MM.1S (cell line): ENCODE data around the gene MCF2L2.

Experiments used
- DNase-seq: peaks from one replicate; pipeline ENCODE4 v3.0.0-alpha.2; 2015
- H2AFZ ChIP-seq: fragments of 300-600 bp; sonication (generic); 2 replicates; pipeline ENCODE4 v1.6.0; 2016; ENCODE audit warnings: antibody characterized with exemption, low read length
- H3F3A ChIP-seq: fragments of 300-600 bp; sonication (generic); 2 replicates; pipeline ENCODE4 v1.6.1; 2016; ENCODE audit warnings: mild to moderate bottlenecking, antibody characterized with exemption, low read length, moderate library complexity, mixed read lengths; ENCODE audit not compliant: insufficient read depth
- H3K27ac ChIP-seq: fragments of 300-600 bp; sonication (generic); 2 replicates; pipeline ENCODE4 v1.5.1; 2016; ENCODE audit warnings: mild to moderate bottlenecking, low read length
- H3K27me3 ChIP-seq: fragments of 300-600 bp; sonication (generic); replicated peaks from 2 replicates; pipeline ENCODE4 v1.6.0; 2016; ENCODE audit warnings: low read length; ENCODE audit not compliant: insufficient read depth
- H3K36me3 ChIP-seq: fragments of 300-600 bp; sonication (generic); replicated peaks from 2 replicates; pipeline ENCODE4 v1.6.1; 2016; ENCODE audit warnings: mild to moderate bottlenecking, low read length, mixed read lengths; ENCODE audit not compliant: insufficient read depth
- H3K4me1 ChIP-seq: fragments of 300-600 bp; sonication (generic); 2 replicates; pipeline ENCODE4 v1.6.1; 2016; ENCODE audit warnings: low read length, mixed read lengths
- H3K4me2 ChIP-seq: fragments of 300-600 bp; sonication (generic); 2 replicates; pipeline ENCODE4 v1.6.0; 2016; ENCODE audit warnings: low read depth, low read length
- H3K4me3 ChIP-seq: fragments of 300-600 bp; sonication (generic); 2 replicates; pipeline ENCODE4 v1.5.1; 2016; ENCODE audit warnings: low read length, mixed read lengths
- H3K79me2 ChIP-seq: fragments of 300-600 bp; sonication (generic); 2 replicates; pipeline ENCODE4 v1.6.1; 2016; ENCODE audit warnings: mixed run types, low read length, mixed read lengths
- H3K9ac ChIP-seq: fragments of 300-600 bp; sonication (generic); 2 replicates; pipeline ENCODE4 v1.6.1; 2016; ENCODE audit warnings: low read length, mixed read lengths
- H3K9me2 ChIP-seq: fragments of 300-600 bp; sonication (generic); replicated peaks from 2 replicates; pipeline ENCODE4 v1.6.1; 2016; ENCODE audit warnings: mild to moderate bottlenecking, low read length, mixed read lengths; ENCODE audit not compliant: insufficient read depth
- H3K9me3 ChIP-seq: fragments of 300-600 bp; sonication (generic); replicated peaks from 2 replicates; pipeline ENCODE4 v1.6.1; 2016; ENCODE audit warnings: mild to moderate bottlenecking, low read length, mixed read lengths; ENCODE audit not compliant: insufficient read depth
- H4K20me1 ChIP-seq: fragments of 300-600 bp; sonication (generic); 2 replicates; pipeline ENCODE4 v1.6.1; 2016; ENCODE audit warnings: mild to moderate bottlenecking, low read length, moderate library complexity, mixed read lengths; ENCODE audit not compliant: insufficient read depth
- CTCF ChIP-seq: fragments of 300-600 bp; sonication (generic); IDR thresholded peaks from 2 replicates; pipeline ENCODE4 v1.5.1; 2016; ENCODE audit warnings: antibody characterized with exemption, low read length, mixed read lengths
- EZH2 ChIP-seq: fragments of 300-600 bp; sonication (generic); optimal IDR thresholded peaks from 2 replicates; pipeline ENCODE3; 2017; ENCODE audit warnings: low read depth, mild to moderate bottlenecking, antibody characterized with exemption, low read length, mixed read lengths
- EZH2phosphoT487 ChIP-seq: fragments of 300-600 bp; sonication (generic); IDR thresholded peaks from 2 replicates; pipeline ENCODE4 v1.6.1; 2018; ENCODE audit warnings: antibody characterized with exemption, low read length

MCF2L2 gene

GRCh38 chr3:183387797-183388196, 40.6 kb downstream of the MCF2L2 start:
- H3K4me3 ChIP-seq = no peak overlapping the region
- H3K9me3 ChIP-seq = no peaks in the 10 kb centered on the region
- no peaks in the 10 kb centered on the region for H4K20me1 ChIP-seq
- no peak overlapping the region for H3K9ac ChIP-seq
- H3K36me3 ChIP-seq = no peaks in the 10 kb centered on the region
- no peak overlapping the region for H3K27ac ChIP-seq
- H2AFZ ChIP-seq = no peak overlapping the region
- no peaks in the 10 kb centered on the region for H3K9me2 ChIP-seq
- H3K4me1 ChIP-seq = no peaks in the 10 kb centered on the region
- H3K79me2 ChIP-seq = no peaks in the 10 kb centered on the region
- no peak for DNase-seq
- H3K4me2 ChIP-seq = no peak overlapping the region
- no peaks in the 10 kb centered on the region for H3K27me3 ChIP-seq
- TF ChIP-seq EZH2 (no peak), CTCF (no peak), EZH2phosphoT487 (no peak)
- no peaks in the 10 kb centered on the region for H3F3A ChIP-seq

- H3K27me3 ChIP-seq = no peaks in the 10 kb centered on the region
- H4K20me1 ChIP-seq = no peaks in the 10 kb centered on the region
- no peak for DNase-seq
- H3K9ac ChIP-seq = no peak overlapping the region
- H3F3A ChIP-seq = no peaks in the 10 kb centered on the region; the same call in 1 of the 2 replicates
- H3K4me1 ChIP-seq = peaks cover 5% of the 10 kb centered on the region
- H2AFZ ChIP-seq = no peak overlapping the region
- H3K36me3 ChIP-seq = no peaks in the 10 kb centered on the region
- H3K9me2 ChIP-seq = no peaks in the 10 kb centered on the region
- no peak overlapping the region for H3K27ac ChIP-seq
- no peak for TF ChIP-seq EZH2
- no peak for TF ChIP-seq EZH2phosphoT487
- no peaks in the 10 kb centered on the region for H3K79me2 ChIP-seq
- no peaks in the 10 kb centered on the region for H3K9me3 ChIP-seq
- no peak overlapping the region for H3K4me3 ChIP-seq
- no peak overlapping the region for H3K4me2 ChIP-seq
Measured at GRCh38 chr3:183386651-183387050, 41.8 kb downstream of the MCF2L2 start.

- H3K27ac ChIP-seq = no peak overlapping the region
- H3K4me1 ChIP-seq = peaks cover 12% of the 10 kb centered on the region
- H3K9me2 ChIP-seq = no peaks in the 10 kb centered on the region
- peak; percentile 80 for DNase-seq
- H3K9me3 ChIP-seq = no peaks in the 10 kb centered on the region
- H3F3A ChIP-seq = no peaks in the 10 kb centered on the region; the same call in 1 of the 2 replicates
- H3K36me3 ChIP-seq = no peaks in the 10 kb centered on the region
- no peak overlapping the region for H2AFZ ChIP-seq
- no peak overlapping the region for H3K4me3 ChIP-seq
- H3K4me2 ChIP-seq = no peak overlapping the region
- no peaks in the 10 kb centered on the region for H3K27me3 ChIP-seq
- H3K79me2 ChIP-seq = no peaks in the 10 kb centered on the region
- TF ChIP-seq EZH2phosphoT487 = no peak
- peak; percentile 90 for TF ChIP-seq CTCF
- no peak overlapping the region for H3K9ac ChIP-seq
- H4K20me1 ChIP-seq = no peaks in the 10 kb centered on the region
Measured at GRCh38 chr3:183385698-183386613, 42.5 kb downstream of the MCF2L2 start.

DNA sequence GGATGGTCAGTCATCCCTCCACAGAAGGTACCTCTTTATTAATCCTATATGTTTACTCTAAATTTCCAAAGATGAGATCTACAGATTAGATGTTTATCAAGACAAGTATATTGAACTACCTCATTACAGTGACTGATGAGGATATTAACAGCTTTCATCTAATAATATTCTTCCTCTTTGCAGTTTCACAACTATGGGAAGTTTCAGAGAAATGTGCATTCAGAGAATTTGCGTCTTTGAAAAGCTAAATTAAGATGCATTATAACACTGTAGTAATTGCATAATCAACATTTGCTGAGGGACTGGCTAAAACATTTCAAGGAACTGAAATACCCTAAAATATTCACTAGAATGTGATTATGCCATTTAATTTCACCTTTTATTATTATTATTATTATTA, 46.7 kb downstream of the MCF2L2 start:
- H3K27me3 ChIP-seq = no peaks in the 10 kb centered on the region
- peak; percentile 27 for DNase-seq
- H3K79me2 ChIP-seq = no peaks in the 10 kb centered on the region
- no peak overlapping the region for H3K4me3 ChIP-seq
- H4K20me1 ChIP-seq = no peaks in the 10 kb centered on the region
- TF ChIP-seq EZH2 (no peak), CTCF (no peak), EZH2phosphoT487 (no peak)
- H3K9me2 ChIP-seq = no peaks in the 10 kb centered on the region
- H3K27ac ChIP-seq = peak overlapping the region; percentile 2; the same call in 1 of the 2 replicates
- H3K9ac ChIP-seq = no peak overlapping the region
- H3K9me3 ChIP-seq = no peaks in the 10 kb centered on the region
- no peak overlapping the region for H2AFZ ChIP-seq
- peak overlapping the region; percentile 3; the same call in 1 of the 2 replicates for H3K4me2 ChIP-seq
- peaks cover 24% of the 10 kb centered on the region for H3K4me1 ChIP-seq
- H3F3A ChIP-seq = peaks cover 12% of the 10 kb centered on the region
- no peaks in the 10 kb centered on the region for H3K36me3 ChIP-seq
